GM23338 (cell line): ENCODE measurements around the gene CHST13. TPM values are rescaled to one million over a fixed set of nuclear protein-coding genes. Genes with fewer than 3 reads are reported as not detected.

Experiments used
- ATAC-seq: fragments of 200-7000 bp; cut with Tn5 transposase; 3 replicates; pipeline ENCODE4 v1.9.1; 2020
- DNase-seq: peaks from one replicate; pipeline ENCODE4 v3.0.0-alpha.2; 2015; ENCODE audit warnings: low spot score
- H2AFZ ChIP-seq: fragments of 200-600 bp; sonication (generic); 2 replicates; pipeline ENCODE4 v1.8.0; 2016; ENCODE audit warnings: antibody characterized with exemption, mild to moderate bottlenecking, moderate library complexity
- H3F3A ChIP-seq: fragments of 200-600 bp; sonication (generic); replicated peaks from 2 replicates; pipeline ENCODE4 v1.8.0; 2017; ENCODE audit warnings: antibody characterized with exemption, mixed run types, low read depth
- H3K27ac ChIP-seq: fragments of 200-600 bp; sonication (generic); 2 replicates; pipeline ENCODE4 v1.6.1; 2016; ENCODE audit warnings: low read depth
- H3K27me3 ChIP-seq: fragments of 200-600 bp; sonication (generic); 2 replicates; pipeline ENCODE4 v1.8.0; 2016; ENCODE audit warnings: mild to moderate bottlenecking, mixed run types, moderate library complexity; ENCODE audit not compliant: insufficient read depth
- H3K36me3 ChIP-seq: fragments of 200-600 bp; sonication (generic); 2 replicates; pipeline ENCODE4 v1.8.0; 2016; ENCODE audit warnings: mild to moderate bottlenecking; ENCODE audit not compliant: insufficient read depth
- H3K4me1 ChIP-seq: fragments of 200-600 bp; sonication (generic); 2 replicates; pipeline ENCODE4 v1.8.0; 2016; ENCODE audit warnings: mild to moderate bottlenecking, moderate library complexity; ENCODE audit not compliant: insufficient read depth
- H3K4me2 ChIP-seq: fragments of 200-600 bp; sonication (generic); 2 replicates; pipeline ENCODE4 v1.7.1; 2017; ENCODE audit warnings: mixed run types
- H3K4me3 ChIP-seq: fragments of 200-600 bp; sonication (generic); 2 replicates; pipeline ENCODE4 v1.6.1; 2016; ENCODE audit warnings: mixed run types
- H3K79me2 ChIP-seq: fragments of 200-600 bp; sonication (generic); replicated peaks from 2 replicates; pipeline ENCODE4 v1.8.0; 2017; ENCODE audit warnings: mild to moderate bottlenecking; ENCODE audit not compliant: insufficient read depth
- H3K9me2 ChIP-seq: fragments of 200-600 bp; sonication (generic); 2 replicates; pipeline ENCODE4 v1.8.0; 2017; ENCODE audit not compliant: insufficient read depth
- H4K20me1 ChIP-seq: fragments of 200-600 bp; sonication (generic); replicated peaks from 2 replicates; pipeline ENCODE4 v1.8.0; 2017; ENCODE audit warnings: mild to moderate bottlenecking; ENCODE audit not compliant: insufficient read depth
- H3K27ac Mint-ChIP-seq: 2 replicates; pipeline ENCODE4 v1.8.0; 2020; ENCODE audit warnings: inconsistent platforms, mild to moderate bottlenecking, moderate library complexity, mixed read lengths
- H3K27me3 Mint-ChIP-seq: 3 replicates; pipeline ENCODE4 v1.8.0; 2022; ENCODE audit warnings: low read depth, mild to moderate bottlenecking, moderate library complexity, mixed read lengths, inconsistent platforms; ENCODE audit not compliant: insufficient read depth, poor library complexity
- H3K36me3 Mint-ChIP-seq: 3 replicates; pipeline ENCODE4 v1.8.0; 2021; ENCODE audit warnings: low read depth, mild to moderate bottlenecking, inconsistent platforms, moderate library complexity, mixed read lengths
- H3K4me1 Mint-ChIP-seq: 3 replicates; pipeline ENCODE4 v1.8.0; 2020; ENCODE audit warnings: mild to moderate bottlenecking, inconsistent platforms, mixed read lengths
- H3K4me3 Mint-ChIP-seq: 3 replicates; pipeline ENCODE4 v1.8.0; 2021; ENCODE audit warnings: moderate library complexity, mild to moderate bottlenecking, inconsistent platforms, mixed read lengths
- H3K9me3 Mint-ChIP-seq: 3 replicates; pipeline ENCODE4 v1.8.0; 2020; ENCODE audit warnings: moderate library complexity, mild to moderate bottlenecking, inconsistent platforms, mixed read lengths
- CREB1 ChIP-seq: fragments of 250-450 bp; sonication (Bioruptor Pico); IDR thresholded peaks from 2 replicates; pipeline ENCODE4 v1.5.0; 2020; ENCODE audit warnings: low read depth, mild to moderate bottlenecking, moderate library complexity
- CTCF ChIP-seq, 2 experiments: fragments of 200-600 bp in 1 of 2; sonication (generic) in 1 of 2; conservative IDR thresholded peaks; 2 replicates each; pipeline versions ENCODE4 v1.5.1 to v1.6.1; 2016 to 2017; ENCODE audit warnings: antibody characterized with exemption in 2 of 2, low read depth in 2 of 2, mild to moderate bottlenecking in 2 of 2, moderate library complexity in 1 of 2
- ETS1 ChIP-seq: IDR thresholded peaks from 2 replicates; pipeline ENCODE4 v1.6.1; 2016; ENCODE audit warnings: antibody characterized with exemption
- EZH2 ChIP-seq: fragments of 200-600 bp; sonication (generic); IDR thresholded peaks from one replicate; pipeline ENCODE4 v1.8.0; 2017; ENCODE audit warnings: antibody characterized with exemption, mild to moderate bottlenecking, low read depth; ENCODE audit not compliant: unreplicated experiment
- EZH2phosphoT487 ChIP-seq: fragments of 200-600 bp; sonication (generic); IDR thresholded peaks from one replicate; pipeline ENCODE4 v1.8.1; 2018; ENCODE audit warnings: antibody characterized with exemption; ENCODE audit not compliant: unreplicated experiment
- JUNB ChIP-seq: IDR thresholded peaks from one replicate; pipeline ENCODE4 v1.6.1; 2016; ENCODE audit warnings: antibody characterized with exemption; ENCODE audit not compliant: unreplicated experiment
- NANOG ChIP-seq: IDR thresholded peaks from 2 replicates; pipeline ENCODE4 v1.6.1; 2016; ENCODE audit warnings: antibody characterized with exemption, borderline replicate concordance
- POLR2AphosphoS5 ChIP-seq: IDR thresholded peaks from 2 replicates; pipeline ENCODE4 v1.6.1; 2016; ENCODE audit warnings: antibody characterized with exemption, low read depth
- REST ChIP-seq: IDR thresholded peaks from one replicate; pipeline ENCODE4 v1.6.1; 2018; ENCODE audit warnings: antibody characterized with exemption; ENCODE audit not compliant: unreplicated experiment
- STAT1 ChIP-seq: IDR thresholded peaks from one replicate; pipeline ENCODE4 v1.6.1; 2016; ENCODE audit warnings: antibody characterized with exemption; ENCODE audit not compliant: unreplicated experiment
- ZNF114 ChIP-seq: fragments of 250-450 bp; sonication (Bioruptor Pico); IDR thresholded peaks from 2 replicates; pipeline ENCODE4 v1.5.0; 2020; ENCODE audit warnings: mild to moderate bottlenecking, moderate library complexity
- ZNF331 ChIP-seq: fragments of 250-450 bp; sonication (Bioruptor Pico); IDR thresholded peaks from 2 replicates; pipeline ENCODE4 v1.5.0; 2020; ENCODE audit warnings: low read depth, mild to moderate bottlenecking, moderate library complexity
- ZNF462 ChIP-seq: fragments of 250-450 bp; sonication (Bioruptor Pico); IDR thresholded peaks from 2 replicates; pipeline ENCODE4 v1.5.0; 2020; ENCODE audit warnings: mild to moderate bottlenecking, moderate library complexity
- polyA plus RNA-seq: library from polyadenylated mRNA; unstranded; fragments of >200 nt; fragmentation: Nextera tagmentation; extraction: Ambion mirVana; gene quantifications from 2 replicates; pipeline ENCODE4 v1.2.1, GENCODE V29; 2016
- total RNA-seq: library from RNA; depleted of rRNA; stranded (reverse); fragments of >200 nt; shearing (Covaris generic); gene quantifications from 2 replicates; pipeline ENCODE4 v1.2.3, GENCODE V29; 2014

CHST13 gene
- total and polyA plus RNA-seq, 2 experiments from 2014 or later, result 3.7 to 8.4 TPM

GRCh38 chr3:126501054-126501453 is 22.9 kb upstream of the CHST13 start:
- H2AFZ ChIP-seq, result no peak overlapping the region
- H4K20me1 ChIP-seq, result no peaks in the 10 kb centered on the region
- no peaks in the 10 kb centered on the region for H3K36me3 ChIP-seq
- no peak for ATAC-seq
- no peak overlapping the region for H3K4me3 Mint-ChIP-seq
- peaks cover 8% of the 10 kb centered on the region; the same call in 1 of the 2 replicates for H3K4me1 ChIP-seq
- no peak overlapping the region for H3K27ac Mint-ChIP-seq
- H3K9me3 Mint-ChIP-seq, result no peaks in the 10 kb centered on the region
- H3K4me1 Mint-ChIP-seq, result peaks cover 17% of the 10 kb centered on the region
- no peak overlapping the region for H3K27ac ChIP-seq
- H3K79me2 ChIP-seq, result no peaks in the 10 kb centered on the region
- H3K9me2 ChIP-seq, result 0 out of 2 replicates have a peak, but pooled peaks cover 4% of the 10 kb centered on the region
- peaks cover 13% of the 10 kb centered on the region for H3F3A ChIP-seq
- H3K36me3 Mint-ChIP-seq, result no peaks in the 10 kb centered on the region
- no peak overlapping the region for H3K4me3 ChIP-seq
- no peak overlapping the region for H3K4me2 ChIP-seq
- TF ChIP-seq POLR2AphosphoS5 (no peak), EZH2phosphoT487 (no peak), ZNF331 (CRISPR knock-in tag) (no peak), STAT1 (no peak), NANOG (no peak), CREB1 (no peak), REST (no peak), ZNF462 (no peak), ZNF114 (CRISPR knock-in tag) (no peak), ETS1 (no peak), CTCF (conservative IDR thresholded peaks at IDR 0.05; ENCODE audit: low read depth in 2 of 2) (no peak), JUNB (no peak), EZH2 (no peak)
- H3K27me3 Mint-ChIP-seq, result peaks cover 12% of the 10 kb centered on the region
- no peaks in the 10 kb centered on the region for H3K27me3 ChIP-seq
- no peak for DNase-seq
